Measurements from ENCODE around the gene THRA.

Gene THRA

DNA sequence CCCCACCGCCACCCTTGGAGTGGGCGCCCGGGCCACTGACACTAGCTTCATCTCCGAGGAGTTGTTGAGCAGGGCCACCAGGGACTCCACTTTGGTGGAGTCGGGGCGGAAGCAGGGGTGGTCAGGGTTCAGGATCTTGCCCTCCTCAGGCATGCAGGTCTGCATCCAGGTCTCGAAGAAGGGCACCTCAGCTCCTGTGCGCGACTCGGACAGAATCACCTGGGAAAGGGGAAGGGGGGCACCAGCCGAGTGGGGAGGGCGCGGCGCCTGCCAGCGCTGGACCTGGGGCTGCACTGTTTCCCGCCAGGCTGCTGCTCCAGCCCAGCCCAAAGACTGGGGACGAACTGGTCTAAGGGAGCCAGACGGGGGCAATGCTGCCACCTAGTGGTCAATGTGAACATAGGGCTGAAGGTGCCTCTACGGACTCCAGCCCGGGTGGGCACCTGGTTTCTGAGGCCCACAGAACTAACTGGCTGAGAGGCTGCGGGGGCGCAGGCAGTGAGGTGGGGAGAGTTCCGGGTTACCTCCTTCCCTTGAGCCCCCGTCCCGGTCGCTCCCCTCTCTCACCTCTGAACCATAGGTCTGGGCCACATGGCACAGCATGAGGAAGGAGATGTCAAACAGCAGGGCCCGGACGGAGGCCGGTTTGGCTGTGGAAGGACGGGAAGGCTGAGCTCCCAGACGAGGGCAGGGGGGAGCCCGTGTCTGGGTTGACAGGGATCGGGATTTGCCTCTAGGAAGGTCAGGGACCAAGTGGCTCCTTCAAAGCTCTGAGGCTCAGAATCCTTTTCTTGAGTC, 35.8 kb upstream of the THRA start:
- DNase-seq (ENCODE audit: low read depth in 2 of 2), result peak; percentile 30 to 73

DNA sequence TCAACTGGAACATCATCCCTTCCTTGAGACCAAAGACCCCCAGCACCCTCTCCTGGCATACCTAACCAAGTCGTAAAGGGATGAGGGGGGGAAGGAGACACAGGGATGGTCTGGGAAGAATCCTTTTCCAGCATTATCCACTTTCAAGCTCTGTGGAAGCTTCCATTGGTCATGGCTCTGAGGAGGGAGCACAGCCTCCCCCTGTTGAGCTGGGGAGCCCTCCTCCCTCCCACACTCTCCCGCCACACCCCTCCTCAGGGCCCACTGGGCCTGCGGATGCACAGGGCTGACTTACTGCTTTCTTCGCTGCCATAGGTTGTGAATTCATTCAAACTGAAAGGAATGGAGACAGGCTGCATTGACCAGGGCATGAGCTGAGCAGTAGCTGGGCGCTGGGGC, 35.2 kb upstream of the THRA start:
- DNase-seq (ENCODE audit: low read depth in 2 of 2), result no peak

DNA sequence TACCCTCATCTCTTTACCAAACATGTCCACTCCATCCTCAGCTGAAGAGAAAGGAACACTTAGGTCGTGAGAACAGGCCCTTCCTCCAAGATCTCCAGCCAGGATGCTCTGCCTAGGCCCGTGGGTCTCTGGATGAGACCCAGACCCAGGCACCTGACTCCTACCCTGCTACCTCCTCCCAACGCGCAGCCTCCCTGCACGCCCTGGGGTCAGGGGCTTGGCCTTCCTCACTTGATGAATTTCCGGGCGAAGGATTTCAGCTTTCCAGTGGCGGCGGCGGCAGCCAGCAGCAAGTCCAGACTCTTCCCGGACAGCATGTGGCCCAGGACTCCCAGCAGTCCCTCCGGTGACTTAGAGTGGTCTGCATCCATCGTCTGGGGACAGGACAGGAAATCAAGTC, 34.2 kb upstream of the THRA start:
- DNase-seq (ENCODE audit: low read depth in 2 of 2), result no peak

DNA sequence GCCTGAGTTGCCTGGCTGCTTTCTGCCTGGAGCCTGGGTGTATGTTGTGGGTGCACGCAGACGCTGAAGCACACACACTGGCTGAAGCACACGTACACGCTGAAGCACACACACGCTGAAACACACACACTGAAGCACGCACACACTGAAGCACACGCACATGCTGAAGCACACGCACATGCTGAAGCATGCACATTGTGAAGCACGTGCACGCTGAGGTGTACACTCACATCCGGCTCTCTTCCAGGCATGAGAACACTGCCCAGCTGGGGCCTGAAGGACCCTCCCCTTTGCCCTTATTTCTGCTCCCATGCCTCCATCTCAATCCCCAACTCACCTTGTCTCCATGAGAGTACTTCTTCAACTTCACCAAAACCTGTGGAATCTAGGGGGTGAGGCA, 31.1 kb upstream of the THRA start:
- no peak for DNase-seq (ENCODE audit: low read depth in 2 of 2)

DNA sequence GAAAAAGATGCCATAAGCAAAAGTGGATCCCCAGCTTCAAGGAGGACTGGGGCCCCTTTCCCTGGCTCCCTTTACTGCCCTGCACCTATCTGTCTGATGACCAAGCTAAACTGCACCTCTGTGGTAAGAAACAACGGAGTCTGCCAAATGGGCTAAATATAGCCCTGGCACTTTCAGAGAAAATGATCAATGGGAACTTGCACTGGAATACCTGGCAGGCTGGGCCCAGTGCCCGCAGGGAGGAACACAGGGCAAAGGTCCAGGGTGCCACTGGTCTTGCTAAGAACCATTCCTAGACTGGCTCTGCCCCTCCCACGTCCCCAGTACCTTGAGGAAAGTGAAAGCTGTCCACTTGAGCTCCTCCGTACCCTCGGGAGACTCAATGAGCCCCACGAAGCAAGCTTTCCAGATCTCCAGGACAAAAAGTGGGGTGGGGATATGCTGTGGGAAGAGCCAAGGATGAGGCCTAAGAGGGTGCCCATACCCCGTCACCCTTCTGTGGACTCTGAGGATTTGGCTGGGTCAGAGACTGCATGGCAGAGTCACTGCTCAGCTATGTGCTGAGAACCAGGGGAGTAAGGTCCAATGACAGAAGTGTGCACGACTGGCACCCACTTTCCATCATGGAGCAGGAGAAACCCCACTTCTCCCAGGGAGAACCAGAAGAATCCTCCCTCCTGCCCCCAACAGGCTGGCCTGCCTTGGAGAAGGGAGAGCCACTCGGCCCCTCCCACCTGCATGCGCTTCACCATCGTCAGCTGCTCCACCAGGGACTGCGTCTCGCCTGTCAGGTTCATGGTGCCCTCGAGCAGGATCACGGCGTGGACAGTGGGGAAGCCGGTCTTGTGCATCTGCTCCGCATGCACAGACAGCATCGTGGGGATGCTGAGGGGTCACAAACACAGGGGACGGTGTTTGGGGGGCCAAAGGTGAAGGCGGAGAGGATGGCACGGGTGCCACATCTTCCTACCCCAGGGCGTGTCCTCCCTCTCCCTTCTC, 30.1 kb upstream of the THRA start:
- DNase-seq (ENCODE audit: low read depth in 2 of 2), result no peak

DNA sequence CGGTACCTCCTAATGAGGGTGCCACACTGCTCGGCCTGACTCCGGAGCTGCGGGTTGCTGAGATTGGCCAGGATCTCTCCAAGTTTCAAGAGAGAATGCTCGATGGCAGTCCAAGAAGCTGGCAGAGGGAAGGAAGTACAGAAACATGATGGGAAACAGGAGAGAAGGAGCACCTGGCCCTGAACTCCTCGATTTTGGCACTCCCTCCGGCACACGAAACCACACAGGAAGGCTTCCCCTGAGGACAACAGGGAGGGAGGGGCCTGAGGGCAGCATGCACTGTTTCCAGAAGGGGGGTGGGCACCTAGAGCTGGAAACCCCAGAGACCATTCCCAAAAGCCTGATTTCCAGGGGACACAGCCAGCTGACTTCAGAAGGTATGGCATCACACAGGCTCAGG, 29.4 kb upstream of the THRA start:
- DNase-seq (ENCODE audit: low read depth in 2 of 2), result no peak

DNA sequence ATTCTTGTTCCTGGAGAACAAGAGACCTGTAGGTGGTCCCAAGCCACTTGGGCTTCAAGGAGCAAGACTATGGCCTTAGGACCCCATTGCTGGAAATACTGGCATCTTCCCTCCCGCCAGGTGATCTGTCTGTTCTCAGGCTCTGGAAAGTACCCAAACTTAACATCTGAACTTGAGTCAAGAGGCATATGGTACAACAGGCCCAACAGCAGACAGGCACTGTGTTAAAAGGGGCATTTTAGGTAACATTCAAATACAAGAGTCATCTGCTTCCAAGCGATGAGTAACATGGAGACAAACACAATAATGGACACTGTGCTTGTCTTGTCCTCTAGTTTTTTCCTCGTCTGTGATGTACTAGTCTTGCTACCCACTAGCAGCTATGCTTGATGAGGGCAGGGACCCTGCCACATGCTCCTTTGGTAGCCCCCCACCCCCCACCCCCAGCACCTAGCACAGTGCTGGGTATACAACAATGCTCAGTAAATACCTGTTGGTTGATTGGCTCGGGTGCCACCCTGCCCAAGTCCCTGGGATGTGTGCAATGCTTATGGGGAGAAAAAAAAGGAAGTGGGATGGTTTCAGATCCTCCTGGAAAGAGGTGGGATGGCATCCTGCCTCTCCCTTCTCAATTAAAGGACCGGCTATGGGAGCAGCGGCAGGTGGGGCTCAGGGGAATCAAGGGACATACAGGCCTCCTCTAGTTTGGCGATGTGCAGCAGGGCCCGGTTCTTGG, 28.2 kb upstream of the THRA start:
- DNase-seq (ENCODE audit: low read depth in 2 of 2), result no peak

DNA sequence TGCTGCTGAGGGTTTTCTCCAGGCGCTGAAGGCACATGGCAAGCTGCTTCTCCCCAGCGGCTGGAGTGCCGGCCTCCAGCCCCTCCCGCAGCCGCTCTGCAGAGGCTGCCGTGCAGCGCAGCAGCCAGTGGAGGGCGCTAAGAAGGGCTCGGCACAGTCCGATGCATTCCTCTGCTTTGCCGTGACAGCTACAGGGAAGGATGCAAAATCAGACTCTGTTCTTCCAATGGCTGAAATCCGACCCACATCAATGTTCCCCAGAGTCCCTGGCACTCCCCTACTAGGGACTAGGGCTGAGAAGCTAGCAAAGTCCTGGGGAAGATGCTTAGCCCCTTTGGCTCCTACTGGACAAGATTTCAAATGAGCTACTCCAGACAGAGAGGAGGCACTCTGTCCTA, 27.6 kb upstream of the THRA start:
- no peak for DNase-seq (ENCODE audit: low read depth in 2 of 2)

DNA sequence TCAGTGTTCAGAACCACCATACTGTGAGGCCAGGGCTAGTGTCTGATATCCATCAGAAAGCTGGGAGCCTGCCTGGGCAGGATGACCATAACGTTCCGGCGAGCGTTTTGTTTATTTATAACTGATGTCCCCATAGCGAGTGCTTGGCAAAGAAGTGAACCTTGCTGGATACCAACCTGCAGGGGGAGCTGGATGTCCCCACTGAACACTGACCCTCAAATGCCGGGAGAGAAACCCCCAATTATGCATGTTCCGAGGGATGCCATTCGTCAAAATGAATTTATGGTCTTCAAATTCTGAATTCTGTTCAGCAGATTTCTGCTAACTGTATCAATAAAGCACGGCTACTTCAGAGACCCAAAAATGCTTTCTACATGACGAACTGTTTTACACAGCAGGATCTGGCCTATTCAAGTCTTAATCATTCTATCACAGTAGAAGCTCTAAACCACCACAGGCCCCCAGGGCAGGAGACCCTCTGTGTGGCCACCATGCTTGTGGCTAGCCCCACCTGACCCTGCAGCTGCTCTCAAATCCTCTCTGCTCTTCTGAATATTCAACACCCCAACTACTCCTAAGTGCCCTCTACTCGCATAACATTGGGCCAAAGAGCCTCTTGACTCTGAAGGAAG, 23.8 kb upstream of the THRA start:
- no peak for DNase-seq (ENCODE audit: low read depth in 2 of 2)

DNA sequence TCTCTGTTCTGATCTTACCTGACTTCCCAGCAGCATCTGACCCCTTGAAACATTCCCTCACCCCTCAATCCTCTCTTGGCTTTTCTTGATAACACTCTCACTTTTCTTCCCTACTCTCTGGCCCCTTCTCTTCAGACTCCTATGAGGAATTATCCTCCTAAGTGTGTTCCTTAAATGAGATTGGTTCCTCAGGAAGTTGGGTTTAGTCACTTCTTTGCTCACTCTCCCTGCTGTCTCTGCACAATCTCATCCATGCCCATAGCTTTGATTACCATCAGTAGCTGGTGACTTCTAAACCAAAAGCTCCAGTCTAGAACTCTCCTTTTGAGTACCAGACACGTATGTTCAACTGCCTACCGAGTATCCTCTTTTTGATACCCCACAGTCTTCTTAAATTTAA, 21.6 kb upstream of the THRA start:
- no peak for DNase-seq (ENCODE audit: low read depth in 2 of 2)

DNA sequence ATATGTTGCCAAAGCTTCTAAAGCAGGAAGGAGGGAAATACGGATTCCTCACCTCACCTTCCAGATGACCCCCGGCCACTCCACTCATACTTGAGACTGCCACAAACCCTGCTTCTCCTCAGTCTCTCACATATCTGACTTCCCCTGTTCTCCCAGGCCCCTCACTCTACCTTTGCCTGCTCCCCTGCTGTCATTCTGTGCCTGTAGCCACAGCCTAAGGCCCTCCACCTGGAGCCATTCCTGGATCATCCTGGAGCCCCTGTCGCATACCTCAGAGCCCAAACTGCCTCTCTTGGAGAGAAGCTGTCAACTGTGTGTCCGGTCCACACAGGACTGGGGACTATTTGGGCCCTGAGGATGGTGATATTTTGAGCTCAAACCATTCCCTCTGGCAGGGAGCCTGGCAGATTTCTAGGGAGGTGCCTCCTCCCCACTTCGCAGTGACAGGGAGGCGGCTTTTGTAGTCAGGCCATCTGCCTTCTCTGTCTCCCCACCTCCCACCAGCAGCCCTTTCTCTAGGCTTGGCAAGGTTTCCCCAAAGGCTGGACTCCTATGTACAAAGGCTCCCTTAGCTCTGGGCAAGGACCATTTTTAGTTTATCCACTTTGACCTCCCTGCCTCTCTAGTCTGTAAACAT, 6.3 kb upstream of the THRA start:
- DNase-seq (ENCODE audit: low read depth in 2 of 2), result no peak

DNA sequence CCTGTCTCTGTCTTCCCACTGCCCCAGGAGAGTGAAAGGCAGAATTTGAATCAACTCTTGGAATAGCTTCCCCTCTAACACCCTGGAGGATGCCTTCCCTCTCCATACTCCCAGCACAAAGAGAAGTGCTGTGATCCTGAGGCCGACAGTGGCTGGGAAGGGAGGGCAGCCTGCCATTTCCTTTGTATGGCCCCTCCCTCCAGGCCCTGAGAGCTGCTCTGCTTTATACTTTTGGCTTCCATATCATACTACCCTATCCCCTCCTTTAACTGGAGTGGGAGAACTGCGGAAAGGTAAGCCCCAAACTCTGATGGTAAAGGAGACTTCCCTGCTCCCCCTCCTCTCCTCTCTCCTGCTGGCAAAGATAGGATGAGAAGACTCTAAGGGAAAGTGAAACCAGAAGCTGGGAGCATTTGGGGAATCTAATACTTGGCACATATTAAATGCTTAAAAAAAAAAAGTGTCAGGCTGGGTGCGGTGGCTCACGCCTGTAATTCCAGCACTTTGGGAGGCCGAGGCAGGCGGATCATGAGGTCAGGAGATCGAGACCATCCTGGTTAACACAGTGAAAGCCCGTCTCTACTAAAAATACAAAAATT, 4.5 kb upstream of the THRA start:
- no peak for DNase-seq (ENCODE audit: low read depth in 2 of 2)

DNA sequence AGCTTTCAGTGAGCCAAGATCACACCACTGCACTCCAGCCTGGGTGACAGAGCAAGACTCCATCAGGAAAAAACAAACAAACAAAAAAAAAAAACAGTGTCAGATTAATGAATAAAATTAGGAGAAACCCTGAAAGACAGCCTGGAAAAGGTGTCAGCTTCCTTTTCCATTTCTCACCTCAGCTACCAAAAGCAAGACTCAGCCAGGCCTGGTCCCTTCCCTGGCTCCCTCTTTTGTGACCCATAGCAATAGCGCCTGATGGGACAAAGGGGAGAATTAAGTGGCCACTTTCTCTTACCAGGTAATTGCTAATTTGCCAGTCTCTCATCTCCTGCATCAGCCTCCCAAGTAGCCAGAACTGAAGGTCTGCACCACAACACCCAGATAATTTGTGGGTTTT, 3.9 kb upstream of the THRA start:
- DNase-seq (ENCODE audit: low read depth in 2 of 2), result no peak

DNA sequence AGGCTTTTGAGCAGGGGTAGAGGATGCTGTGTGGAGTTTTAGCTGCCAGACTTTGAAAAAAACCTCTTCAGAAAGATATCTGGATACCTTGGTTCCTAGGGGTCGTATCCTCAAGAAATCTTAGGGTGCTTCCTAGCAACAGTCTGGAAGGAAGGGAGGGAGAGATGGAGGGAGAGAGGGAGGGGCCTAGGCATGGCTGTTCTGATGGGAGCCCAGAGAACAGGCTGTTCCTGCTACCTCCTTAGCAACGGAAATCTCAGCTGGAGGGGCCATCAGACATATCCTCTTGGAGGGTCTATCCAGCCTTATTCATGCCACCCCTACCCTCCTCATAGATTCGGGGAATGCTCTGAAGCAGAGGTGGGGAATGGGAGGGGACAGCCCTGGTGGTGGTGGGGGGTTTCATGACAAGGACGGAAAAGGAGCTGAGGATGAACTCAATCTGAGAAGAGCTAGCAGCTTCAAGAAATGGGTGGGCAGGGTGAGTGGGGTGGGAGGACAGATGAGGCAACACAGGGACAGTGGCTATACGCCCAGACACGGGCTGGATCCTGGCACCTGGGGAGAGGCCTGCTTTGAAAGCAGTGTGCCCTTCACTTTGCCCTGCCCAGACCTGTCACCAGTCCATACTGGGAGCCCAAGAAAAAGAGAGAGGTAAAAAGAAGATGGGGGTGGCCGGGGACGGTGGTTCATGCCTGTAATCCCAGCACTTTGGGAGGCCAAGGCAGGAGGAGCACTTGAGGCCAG, 2.9 kb upstream of the THRA start:
- no peak for DNase-seq (ENCODE audit: low read depth in 2 of 2)

DNA sequence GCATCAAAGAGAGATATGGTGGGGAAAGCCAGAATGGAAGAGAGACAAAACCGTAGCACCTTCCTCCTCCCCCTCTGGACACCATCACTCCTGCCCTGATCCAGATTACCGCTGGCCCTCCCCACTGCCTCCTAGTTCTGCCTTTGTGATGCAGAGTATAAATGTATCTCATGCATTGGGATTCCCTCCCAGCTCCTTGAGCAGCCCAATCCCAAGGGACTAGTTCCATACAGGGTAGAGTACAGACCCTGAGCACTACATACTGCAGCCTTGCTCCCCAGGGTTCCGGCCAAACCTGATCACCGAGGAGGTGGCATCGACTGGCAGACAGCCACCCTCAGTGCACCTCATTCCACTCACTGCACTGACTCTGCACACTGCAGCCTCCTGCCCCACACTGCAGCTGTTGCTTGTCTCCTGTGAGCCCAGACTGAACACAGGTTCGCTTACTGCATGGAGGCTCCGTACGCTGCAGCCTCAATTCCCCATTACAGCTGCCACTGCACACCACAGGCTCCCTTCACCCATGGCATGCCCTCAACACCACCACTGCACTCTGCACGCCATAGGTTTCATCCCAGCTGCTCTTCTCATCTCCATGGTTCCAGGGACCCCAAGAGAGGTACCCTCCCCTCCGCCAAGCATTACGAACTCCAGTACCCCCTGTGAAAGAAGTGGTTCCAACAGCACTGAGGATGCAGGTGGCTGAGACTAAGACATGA, 1.7 kb upstream of the THRA start:
- DNase-seq (ENCODE audit: low read depth in 2 of 2), result no peak

DNA sequence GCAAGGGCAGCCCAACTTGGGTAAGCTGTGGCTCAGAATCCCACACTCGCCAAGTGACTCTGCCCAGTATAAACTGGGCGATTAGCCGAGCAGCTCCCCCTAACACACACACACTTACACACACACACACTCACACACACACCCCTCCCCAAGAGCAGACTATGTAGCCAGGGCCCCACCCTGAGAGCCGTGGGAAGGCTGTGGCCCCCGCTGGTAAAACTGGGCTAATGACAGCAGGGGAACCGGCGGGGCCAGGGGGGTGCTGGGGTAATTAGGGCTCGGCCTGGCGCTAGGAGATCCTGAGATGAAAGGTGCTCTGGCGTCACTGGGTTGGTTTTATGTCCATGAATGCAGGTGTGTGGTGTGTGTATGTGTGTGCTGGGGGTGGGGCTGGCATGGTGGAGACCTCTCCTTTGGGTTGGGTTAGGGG, 1.1 kb upstream of the THRA start:
- DNase-seq (ENCODE audit: low read depth in 2 of 2), result no peak

DNA sequence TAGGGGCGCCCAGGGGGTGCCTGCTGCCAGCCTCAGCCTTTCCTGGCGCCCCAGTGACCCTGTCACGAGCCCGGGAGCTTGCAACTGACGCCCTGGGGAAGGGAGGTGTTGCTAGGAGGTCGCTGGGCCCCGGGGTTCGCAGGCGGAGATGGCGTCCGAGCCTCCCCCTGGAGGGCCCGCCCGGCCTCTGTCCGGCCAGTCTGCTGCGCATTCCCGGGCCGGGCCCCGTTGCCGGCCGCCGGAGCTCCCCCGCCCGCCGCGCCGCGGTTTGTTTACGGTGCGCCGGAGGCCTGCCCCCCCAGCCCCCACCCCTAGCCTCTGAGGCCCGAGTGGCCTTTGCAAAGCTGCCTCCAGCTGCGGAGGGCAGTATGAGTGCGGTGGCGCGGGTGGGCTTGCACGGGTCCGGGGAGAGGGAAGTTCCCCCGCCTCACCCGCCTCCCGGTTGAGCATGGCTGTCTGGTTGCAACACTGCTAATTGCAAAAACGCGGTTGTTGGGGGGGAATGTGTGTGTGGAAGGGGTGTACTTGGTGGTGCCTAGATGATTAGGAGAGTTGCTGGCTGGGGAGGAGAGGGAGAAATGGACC, 514 bp downstream of the THRA start:
- no peak for DNase-seq (ENCODE audit: low read depth in 2 of 2)

DNA sequence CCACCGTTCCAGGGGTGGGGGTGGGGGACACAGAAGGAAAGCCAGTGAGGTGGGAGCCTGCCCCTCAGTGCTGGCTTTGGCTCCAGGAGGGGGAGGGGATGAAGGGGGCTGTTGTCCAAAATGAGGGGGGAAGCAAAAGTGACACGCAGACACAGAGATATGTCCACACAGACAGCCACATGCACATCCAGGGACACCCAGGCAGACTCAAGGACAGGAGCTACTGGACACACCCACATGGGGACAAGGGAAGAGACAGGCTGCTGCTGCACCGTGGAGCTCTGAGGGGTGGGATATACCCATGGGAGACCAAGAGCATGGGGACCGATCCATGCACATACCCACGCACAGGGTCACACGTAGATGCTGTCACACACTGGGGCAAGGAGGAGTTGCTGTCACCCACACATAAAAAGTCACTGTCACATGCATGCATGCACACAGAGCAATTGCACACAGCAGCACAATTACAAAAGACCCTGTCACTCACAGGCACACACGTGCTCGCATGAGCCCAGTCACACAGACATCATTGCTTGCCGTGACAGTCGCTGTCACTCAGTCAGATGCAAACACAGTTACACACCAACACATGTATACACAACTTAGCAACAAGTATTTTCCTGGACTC, 1.3 kb downstream of the THRA start:
- DNase-seq (ENCODE audit: low read depth in 2 of 2), result no peak

Measured in stimulated activated CD4-positive, alpha-beta T cell treated with anti-CD3 and anti-CD28 coated beads, Interleukin-12 subunit alpha, Interleukin-12 subunit beta, amount 100 ng/mL, for 24 hours (primary cell).